ENCODE results near the gene GFRAL.

The GFRAL gene

GRCh38 chr6:55437141-55437540 is 109.9 kb downstream of the GFRAL start:
- DNase-seq, result no peak

- no peak for DNase-seq
Measured at GRCh38 chr6:55438203-55438602, 110.9 kb downstream of the GFRAL start.

- no peak for DNase-seq
Measured at GRCh38 chr6:55443238-55444134, 116.2 kb downstream of the GFRAL start.

- peak; percentile 37 for DNase-seq
Measured at GRCh38 chr6:55445648-55446204, 118.5 kb downstream of the GFRAL start.

GRCh38 chr6:55447891-55448290 is 120.6 kb downstream of the GFRAL start:
- no peak for DNase-seq

- DNase-seq, result no peak
Measured at GRCh38 chr6:55448451-55448850, 121.2 kb downstream of the GFRAL start.

GRCh38 chr6:55449225-55449624 is 122.0 kb downstream of the GFRAL start:
- DNase-seq, result peak; percentile 2

- DNase-seq, result no peak
Measured at GRCh38 chr6:55450005-55450404, 122.7 kb downstream of the GFRAL start.

Measured in retina (tissue), 1 donor.